ENCODE measurements around the gene IGSF3.

The IGSF3 gene

DNA sequence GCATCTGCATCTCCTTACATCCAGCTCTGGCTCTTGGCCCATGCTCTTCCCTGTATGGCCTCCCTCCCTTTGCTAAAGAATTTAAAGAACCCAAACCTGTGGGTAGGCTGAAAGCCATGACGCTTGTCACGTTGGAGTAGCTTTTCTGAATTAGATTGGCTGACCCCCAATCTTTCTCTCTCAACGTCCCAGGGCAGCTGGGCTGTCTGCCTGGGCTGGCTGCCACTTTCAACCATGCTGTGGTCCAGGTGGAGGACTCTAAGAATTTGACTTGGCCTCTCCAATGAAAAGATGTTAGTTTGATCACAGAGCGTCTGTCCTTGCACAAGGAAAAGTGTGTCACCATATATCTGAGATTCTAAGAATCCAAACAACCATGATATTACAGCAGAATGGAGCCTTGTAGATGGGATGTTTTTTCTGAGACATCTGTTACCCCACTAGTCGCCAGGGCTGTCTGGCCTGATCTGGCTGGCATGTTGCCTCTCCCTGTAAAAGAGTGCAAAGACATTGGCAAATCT is 6.5 kb upstream of the IGSF3 start:
- no peaks in the 10 kb centered on the region for H3K36me3 ChIP-seq (ENCODE audit: insufficient read depth)
- no peaks in the 10 kb centered on the region for H4K20me1 ChIP-seq (ENCODE audit: insufficient read depth)
- H3K9ac ChIP-seq, result no peak overlapping the region
- H3K4me3 ChIP-seq (IDR thresholded peaks at IDR 0.05; ENCODE audit: insufficient read depth, low read depth, low read length), result no peak overlapping the region
- no peaks in the 10 kb centered on the region for H3K27me3 ChIP-seq (ENCODE audit: insufficient read depth, low read depth)
- TF ChIP-seq, protein P1, sequence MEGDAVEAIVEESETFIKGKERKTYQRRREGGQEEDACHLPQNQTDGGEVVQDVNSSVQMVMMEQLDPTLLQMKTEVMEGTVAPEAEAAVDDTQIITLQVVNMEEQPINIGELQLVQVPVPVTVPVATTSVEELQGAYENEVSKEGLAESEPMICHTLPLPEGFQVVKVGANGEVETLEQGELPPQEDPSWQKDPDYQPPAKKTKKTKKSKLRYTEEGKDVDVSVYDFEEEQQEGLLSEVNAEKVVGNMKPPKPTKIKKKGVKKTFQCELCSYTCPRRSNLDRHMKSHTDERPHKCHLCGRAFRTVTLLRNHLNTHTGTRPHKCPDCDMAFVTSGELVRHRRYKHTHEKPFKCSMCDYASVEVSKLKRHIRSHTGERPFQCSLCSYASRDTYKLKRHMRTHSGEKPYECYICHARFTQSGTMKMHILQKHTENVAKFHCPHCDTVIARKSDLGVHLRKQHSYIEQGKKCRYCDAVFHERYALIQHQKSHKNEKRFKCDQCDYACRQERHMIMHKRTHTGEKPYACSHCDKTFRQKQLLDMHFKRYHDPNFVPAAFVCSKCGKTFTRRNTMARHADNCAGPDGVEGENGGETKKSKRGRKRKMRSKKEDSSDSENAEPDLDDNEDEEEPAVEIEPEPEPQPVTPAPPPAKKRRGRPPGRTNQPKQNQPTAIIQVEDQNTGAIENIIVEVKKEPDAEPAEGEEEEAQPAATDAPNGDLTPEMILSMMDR (conservative IDR thresholded peaks at IDR 0.05; ENCODE audit: low read depth, low read length), result no peak
- no peaks in the 10 kb centered on the region for H3K79me2 ChIP-seq (ENCODE audit: insufficient read depth, low read depth)
- no peak overlapping the region for H3K4me2 ChIP-seq
- no peak overlapping the region for H2AFZ ChIP-seq (ENCODE audit: low read depth)
- H3K27ac ChIP-seq, result no peak overlapping the region
- H3K4me1 ChIP-seq (ENCODE audit: low read depth, poor library complexity, severe bottlenecking), result no peaks in the 10 kb centered on the region

- Histone ChIP-seq H3K4me1 (ENCODE audit: low read depth, poor library complexity, severe bottlenecking) (no peaks in the 10 kb centered on the region), H3K4me2 (no peak overlapping the region), H3K79me2 (ENCODE audit: insufficient read depth, low read depth) (no peaks in the 10 kb centered on the region), H3K4me3 (IDR thresholded peaks at IDR 0.05; ENCODE audit: insufficient read depth, low read depth, low read length) (no peak overlapping the region), H2AFZ (ENCODE audit: low read depth) (no peak overlapping the region), H3K9ac (no peak overlapping the region), H3K27me3 (ENCODE audit: insufficient read depth, low read depth) (no peaks in the 10 kb centered on the region), H3K27ac (no peak overlapping the region), H4K20me1 (ENCODE audit: insufficient read depth) (no peaks in the 10 kb centered on the region), H3K36me3 (ENCODE audit: insufficient read depth) (no peaks in the 10 kb centered on the region)
- TF ChIP-seq, protein P1 (conservative IDR thresholded peaks at IDR 0.05; ENCODE audit: low read depth, low read length), result no peak
Measured at GRCh38 chr1:116671912-116672311, 4.4 kb upstream of the IGSF3 start.

DNA sequence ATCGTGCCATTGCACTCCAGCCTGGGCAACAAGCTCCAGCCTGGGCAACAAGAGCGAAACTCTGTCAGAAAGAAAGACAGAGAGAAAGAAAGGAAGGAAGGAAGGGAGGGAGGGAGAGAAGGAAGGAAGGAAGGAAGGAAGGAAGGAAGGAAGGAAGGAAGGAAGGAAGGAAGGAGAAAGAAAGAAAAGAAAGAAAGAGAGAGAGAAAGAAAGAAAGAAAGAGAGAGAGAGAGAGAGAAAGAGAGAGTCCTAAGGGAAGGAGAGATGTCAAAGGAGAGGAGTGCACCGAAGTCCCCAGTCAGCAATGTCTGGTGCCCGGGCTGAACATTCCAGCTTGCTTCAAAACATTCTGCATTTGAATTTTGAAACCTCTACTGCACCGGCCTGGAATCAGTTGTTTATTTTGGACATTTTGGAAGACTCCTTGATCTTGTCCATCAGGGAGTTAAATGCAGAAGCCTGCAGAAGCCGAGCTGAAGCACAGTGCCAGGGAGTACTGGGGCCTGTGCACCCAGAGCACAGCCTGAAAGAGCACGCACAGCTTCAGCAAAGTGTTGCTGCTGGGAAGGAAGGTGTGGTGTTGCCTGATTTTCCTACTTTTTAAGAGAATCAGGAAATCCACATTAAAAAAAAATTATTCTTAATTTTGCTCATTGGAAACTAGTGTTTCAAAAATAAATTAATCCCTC is 3.7 kb upstream of the IGSF3 start:
- Histone ChIP-seq H3K27ac (no peak overlapping the region), H3K4me3 (IDR thresholded peaks at IDR 0.05; ENCODE audit: insufficient read depth, low read depth, low read length) (no peak overlapping the region), H3K36me3 (ENCODE audit: insufficient read depth) (no peaks in the 10 kb centered on the region), H4K20me1 (ENCODE audit: insufficient read depth) (no peaks in the 10 kb centered on the region), H3K9ac (no peak overlapping the region), H3K27me3 (ENCODE audit: insufficient read depth, low read depth) (no peaks in the 10 kb centered on the region), H2AFZ (ENCODE audit: low read depth) (no peak overlapping the region), H3K4me1 (ENCODE audit: low read depth, poor library complexity, severe bottlenecking) (no peaks in the 10 kb centered on the region), H3K4me2 (no peak overlapping the region), H3K79me2 (ENCODE audit: insufficient read depth, low read depth) (no peaks in the 10 kb centered on the region)
- TF ChIP-seq, protein P1 (conservative IDR thresholded peaks at IDR 0.05; ENCODE audit: low read depth, low read length), result no peak

DNA sequence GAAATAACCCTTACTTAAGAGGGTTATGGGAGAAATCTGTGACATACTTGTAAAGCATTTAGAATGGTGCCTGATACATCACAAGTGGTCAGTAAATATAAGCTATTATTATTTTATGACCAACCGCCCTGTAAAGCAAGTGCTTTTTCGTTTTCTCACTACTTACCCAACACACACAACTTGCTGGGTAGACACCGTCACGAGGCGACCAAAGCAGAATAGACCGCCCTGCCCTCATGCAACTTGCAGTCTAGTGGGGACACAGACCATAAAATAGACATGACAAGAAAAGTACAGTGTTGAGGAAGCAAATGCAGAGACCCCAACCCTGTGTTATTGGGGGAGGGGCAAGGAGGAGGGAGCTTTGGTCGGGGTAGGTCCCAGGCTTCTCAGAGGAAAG is 744 bp upstream of the IGSF3 start:
- Histone ChIP-seq H3K79me2 (ENCODE audit: insufficient read depth, low read depth) (no peaks in the 10 kb centered on the region), H3K27me3 (ENCODE audit: insufficient read depth, low read depth) (no peaks in the 10 kb centered on the region), H3K4me2 (no peak overlapping the region), H3K27ac (no peak overlapping the region), H3K4me1 (ENCODE audit: low read depth, poor library complexity, severe bottlenecking) (no peaks in the 10 kb centered on the region), H4K20me1 (ENCODE audit: insufficient read depth) (no peaks in the 10 kb centered on the region), H3K36me3 (ENCODE audit: insufficient read depth) (no peaks in the 10 kb centered on the region), H3K4me3 (IDR thresholded peaks at IDR 0.05; ENCODE audit: insufficient read depth, low read depth, low read length) (no peak overlapping the region), H3K9ac (no peak overlapping the region), H2AFZ (ENCODE audit: low read depth) (peak overlapping the region; percentile 71; the same call in 1 of the 2 replicates)
- TF ChIP-seq, protein P1 (conservative IDR thresholded peaks at IDR 0.05; ENCODE audit: low read depth, low read length), result no peak

All from KMS-11 (cell line).